IMR-90 (cell line): Measurements from ENCODE around the gene CD2. TPM values are rescaled to one million over a fixed set of nuclear protein-coding genes. Genes with fewer than 3 reads are reported as not detected.

Experiments used
- ATAC-seq: fragments of 200-7000 bp; cut with Tn5 transposase; 2 replicates; pipeline ENCODE4 v1.9.1; 2020; ENCODE audit warnings: low read depth, mild to moderate bottlenecking, moderate library complexity
- BruUV-seq: library from RNA; stranded (reverse); fragments of 400-500 nt; replicated peaks from 2 replicates; lab custom pipeline; 2021; lab: Mats Ljungman, UMichigan
- CTCF ChIA-PET: fragments of 300-600 bp; formaldehyde crosslinking; extraction: SDS; loops from one replicate; lab custom pipeline; 2021; ENCODE audit warnings: antibody characterized with exemption; lab: Yijun Ruan, JAX
- POLR2A ChIA-PET: fragments of 300-600 bp; sonication (Branson Sonifier 250); formaldehyde crosslinking; loops from one replicate; lab custom pipeline; 2022; ENCODE audit warnings: antibody characterized with exemption; ENCODE audit not compliant: unreplicated experiment; lab: Charles Lee
- DNase-seq: peaks from one replicate; pipeline ENCODE4 v3.0.0; 2013
- H2AFZ ChIP-seq: replicated peaks from 2 replicates; pipeline ENCODE3; 2013; ENCODE audit warnings: low read length, mild to moderate bottlenecking; ENCODE audit not compliant: poor library complexity
- H2AK5ac ChIP-seq: 2 replicates; pipeline ENCODE4 v1.6.1; 2013; ENCODE audit warnings: low read depth, low read length, inconsistent platforms
- H2AK9ac ChIP-seq: replicated peaks from 2 replicates; pipeline ENCODE3; 2013; ENCODE audit warnings: mild to moderate bottlenecking, low read depth, low read length, moderate library complexity; ENCODE audit not compliant: poor library complexity
- H2BK120ac ChIP-seq: 2 replicates; pipeline ENCODE4 v1.6.1; 2013; ENCODE audit warnings: low read depth, low read length, inconsistent platforms
- H2BK15ac ChIP-seq: 3 replicates; pipeline ENCODE4 v1.6.1; 2013; ENCODE audit warnings: low read depth, low read length, inconsistent platforms
- H2BK20ac ChIP-seq: 2 replicates; pipeline ENCODE4 v1.6.1; 2013; ENCODE audit warnings: low read depth, mild to moderate bottlenecking, inconsistent platforms, low read length, moderate library complexity
- H2BK5ac ChIP-seq: 2 replicates; pipeline ENCODE4 v1.6.1; 2013; ENCODE audit warnings: mild to moderate bottlenecking, low read depth, low read length, inconsistent platforms; ENCODE audit not compliant: poor library complexity, severe bottlenecking
- H3K14ac ChIP-seq: replicated peaks from 2 replicates; pipeline ENCODE4 v1.6.1; 2013; ENCODE audit warnings: low read depth, low read length, inconsistent platforms
- H3K18ac ChIP-seq: 2 replicates; pipeline ENCODE4 v1.6.1; 2013; ENCODE audit warnings: low read depth, low read length, control low read depth
- H3K23ac ChIP-seq: 2 replicates; pipeline ENCODE4 v1.6.1; 2013; ENCODE audit warnings: low read depth, low read length, inconsistent platforms
- H3K27ac ChIP-seq: 2 replicates; pipeline ENCODE4 v1.5.1; 2013; ENCODE audit warnings: mild to moderate bottlenecking, control low read depth, low read length; ENCODE audit not compliant: insufficient read depth
- H3K27me3 ChIP-seq: 2 replicates; pipeline ENCODE4 v1.6.1; 2013; ENCODE audit warnings: low read length; ENCODE audit not compliant: control insufficient read depth, insufficient read depth
- H3K36me3 ChIP-seq: 2 replicates; pipeline ENCODE4 v1.6.1; 2013; ENCODE audit warnings: low read length, mixed read lengths; ENCODE audit not compliant: control insufficient read depth, insufficient read depth
- H3K4ac ChIP-seq: 2 replicates; pipeline ENCODE4 v1.6.1; 2013; ENCODE audit warnings: low read depth, low read length, inconsistent platforms
- H3K4me1 ChIP-seq: 2 replicates; pipeline ENCODE4 v1.6.1; 2013; ENCODE audit warnings: low read length, mixed read lengths; ENCODE audit not compliant: control insufficient read depth, insufficient read depth
- H3K4me2 ChIP-seq: 2 replicates; pipeline ENCODE4 v1.6.1; 2013; ENCODE audit warnings: low read depth, mild to moderate bottlenecking, control low read depth, low read length, moderate library complexity
- H3K4me3 ChIP-seq: 2 replicates; pipeline ENCODE4 v1.5.1; 2013; ENCODE audit warnings: low read depth, mild to moderate bottlenecking, control low read depth, low read length, moderate library complexity; ENCODE audit not compliant: insufficient read depth
- H3K56ac ChIP-seq: 2 replicates; pipeline ENCODE4 v1.6.1; 2013; ENCODE audit warnings: low read length, inconsistent platforms; ENCODE audit not compliant: insufficient read depth; ENCODE audit errors: extremely low read depth
- H3K79me1 ChIP-seq, 2 experiments: 2 replicates each; pipeline ENCODE4 v1.6.1; 2013; ENCODE audit warnings: low read length in 2 of 2, inconsistent platforms in 1 of 2, low read depth in 1 of 2
- H3K9ac ChIP-seq: 2 replicates; pipeline ENCODE4 v1.6.1; 2013; ENCODE audit warnings: low read depth, low read length, control low read depth
- H3K9me1 ChIP-seq: 2 replicates; pipeline ENCODE4 v1.6.1; 2013; ENCODE audit warnings: low read length, inconsistent platforms; ENCODE audit not compliant: insufficient read depth
- H3K9me3 ChIP-seq: 2 replicates; pipeline ENCODE4 v1.6.1; 2013; ENCODE audit warnings: low read length; ENCODE audit not compliant: control insufficient read depth, insufficient read depth
- H4K20me1 ChIP-seq: 2 replicates; pipeline ENCODE4 v1.6.1; 2013; ENCODE audit warnings: low read length, inconsistent platforms; ENCODE audit not compliant: insufficient read depth
- H4K5ac ChIP-seq: 2 replicates; pipeline ENCODE4 v1.6.1; 2013; ENCODE audit warnings: mild to moderate bottlenecking, low read depth, low read length, control low read depth
- H4K8ac ChIP-seq, 2 experiments: 2 replicates each; pipeline ENCODE4 v1.6.1; 2013; ENCODE audit warnings: low read depth in 2 of 2, low read length in 2 of 2, control low read depth in 1 of 2, inconsistent platforms in 1 of 2
- H4K91ac ChIP-seq: 2 replicates; pipeline ENCODE4 v1.6.1; 2013; ENCODE audit warnings: low read depth, low read length, inconsistent platforms; ENCODE audit not compliant: insufficient read depth
- BHLHE40 ChIP-seq: fragments of 150-350 bp; IDR thresholded peaks from 2 replicates; pipeline ENCODE4 v1.6.1; 2016; ENCODE audit warnings: mild to moderate bottlenecking, low read depth, low read length
- CEBPB ChIP-seq: IDR thresholded peaks from 2 replicates; pipeline ENCODE4 v1.6.1; 2012; ENCODE audit warnings: low read depth, low read length, improper control_type of control experiment
- CHD1 ChIP-seq: IDR thresholded peaks from 2 replicates; pipeline ENCODE4 v1.6.1; 2012; ENCODE audit warnings: low read depth, low read length, improper control_type of control experiment
- ELK1 ChIP-seq: fragments of 150-350 bp; IDR thresholded peaks from 2 replicates; pipeline ENCODE4 v1.6.1; 2016; ENCODE audit warnings: low read depth, mild to moderate bottlenecking, low read length, moderate library complexity, borderline replicate concordance
- FOS ChIP-seq: fragments of 150-350 bp; IDR thresholded peaks from 2 replicates; pipeline ENCODE4 v1.6.1; 2016; ENCODE audit warnings: low read depth, low read length
- MAFK ChIP-seq: IDR thresholded peaks from 2 replicates; pipeline ENCODE4 v1.6.1; 2012; ENCODE audit warnings: low read depth, low read length, improper control_type of control experiment
- MAZ ChIP-seq: IDR thresholded peaks from 2 replicates; pipeline ENCODE4 v1.6.1; 2012; ENCODE audit warnings: low read depth, mild to moderate bottlenecking, low read length, improper control_type of control experiment, moderate library complexity, borderline replicate concordance
- MXI1 ChIP-seq: IDR thresholded peaks from 2 replicates; pipeline ENCODE4 v1.6.1; 2012; ENCODE audit warnings: low read depth, mild to moderate bottlenecking, low read length, moderate library complexity, borderline replicate concordance
- NFE2L2 ChIP-seq: fragments of 150-350 bp; IDR thresholded peaks from 2 replicates; pipeline ENCODE4 v1.6.1; 2016; ENCODE audit warnings: low read depth, mild to moderate bottlenecking, low read length
- POLR2A ChIP-seq: IDR thresholded peaks from 2 replicates; pipeline ENCODE4 v1.6.1; 2012; ENCODE audit warnings: mild to moderate bottlenecking, low read depth, low read length
- RAD21 ChIP-seq: IDR thresholded peaks from 2 replicates; pipeline ENCODE4 v1.6.1; 2012; ENCODE audit warnings: low read length, improper control_type of control experiment
- RCOR1 ChIP-seq: IDR thresholded peaks from 2 replicates; pipeline ENCODE4 v1.6.1; 2012; ENCODE audit warnings: mild to moderate bottlenecking, low read length, improper control_type of control experiment; ENCODE audit not compliant: insufficient replicate concordance
- RFX5 ChIP-seq: IDR thresholded peaks from 2 replicates; pipeline ENCODE4 v1.8.0; 2012; ENCODE audit warnings: low read depth, mild to moderate bottlenecking, low read length, moderate library complexity
- SMC3 ChIP-seq: fragments of 150-350 bp; IDR thresholded peaks from 2 replicates; pipeline ENCODE4 v1.6.1; 2016; ENCODE audit warnings: low read depth, mild to moderate bottlenecking, antibody characterized with exemption, low read length, moderate library complexity
- WGBS, 2 experiments: methylation state at CpG; one replicate each; pipeline versions ENCODE4 v1.1.5 to v1.1.7; 2013; ENCODE audit warnings: missing lambda C conversion rate in 2 of 2; ENCODE audit not compliant: insufficient read length in 1 of 2; ENCODE audit errors: extremely low coverage in 2 of 2; 5-methylcytosine and 5-hydroxymethylcytosine counted together
- dilution Hi-C: fragments of 300-500 bp; cut with HindIII; formaldehyde crosslinking; loops from one replicate; pipeline ENCODE4 v1.14.3; 2018; ENCODE audit warnings: low sequenced_read_pairs; ENCODE audit not compliant: unreplicated experiment
- in situ Hi-C: fragments of 300-500 bp; cut with MboI; formaldehyde crosslinking; loops from 3 replicates; pipeline ENCODE4 v1.14.3; 2019; ENCODE audit warnings: low sequenced_read_pairs, inconsistent platforms, mixed read lengths
- intact Hi-C: fragments of 100-400 bp; cut with micrococcal nuclease; formaldehyde crosslinking; loops from 2 replicates; pipeline ENCODE4 v1.10.0; 2022
- polyA plus RNA-seq, 3 experiments: library from polyadenylated mRNA; depleted of rRNA; stranded (reverse); fragments of >200 nt; gene quantifications; 2 replicates each; pipeline ENCODE4 v1.2.3, GENCODE V29; 2012; ENCODE audit warnings: low replicate concordance in 1 of 3
- total RNA-seq: library from RNA; depleted of rRNA; stranded (reverse); fragments of >200 nt; gene quantifications from 2 replicates; pipeline ENCODE4 v1.2.3, GENCODE V29; 2012
- TF ChIP-seq, protein P1 (sequence below): fragments of 150-350 bp; IDR thresholded peaks from 2 replicates; pipeline ENCODE4 v1.6.1; 2017; ENCODE audit warnings: mild to moderate bottlenecking, antibody characterized with exemption, low read length, low read depth
- TF ChIP-seq, protein P2 (sequence below): conservative IDR thresholded peaks from 2 replicates; pipeline ENCODE4 v1.5.1; 2012; ENCODE audit warnings: mild to moderate bottlenecking, low read depth, low read length, improper control_type of control experiment

The CD2 gene
- total and polyA plus RNA-seq, 2 of the 4 experiments (the other 2 are of a cell fraction), result not detected

GRCh38 chr1:116765962-116766361, 11.7 kb downstream of the CD2 start:
- Histone ChIP-seq H3K4me3 (no peak overlapping the region), H3K27ac (no peak overlapping the region), H3K4me1 (no peaks in the 10 kb centered on the region), H3K79me1 (no peaks in the 10 kb centered on the region), H3K4ac (no peak overlapping the region), H2BK15ac (no peak overlapping the region), H3K4me2 (no peak overlapping the region), H3K56ac (no peak overlapping the region), H2BK20ac (no peak overlapping the region), H2AK5ac (no peak overlapping the region), H3K27me3 (no peaks in the 10 kb centered on the region; the same call in 1 of the 2 replicates), H2AK9ac (no peak overlapping the region), H2BK120ac (no peak overlapping the region), H2AFZ (peak overlapping the region; percentile 52), H4K5ac (no peak overlapping the region), H3K18ac (no peak overlapping the region), H2BK5ac (no peak overlapping the region), H3K9me3 (no peaks in the 10 kb centered on the region), H3K14ac (no peak overlapping the region), H4K20me1 (no peaks in the 10 kb centered on the region), H3K23ac (no peak overlapping the region), H3K36me3 (no peaks in the 10 kb centered on the region), H3K9me1 (no peaks in the 10 kb centered on the region), H4K8ac (no peak overlapping the region), H4K91ac (no peak overlapping the region), H3K9ac (no peak overlapping the region)
- TF ChIP-seq CHD1 (no peak), POLR2A (no peak), BHLHE40 (no peak), RFX5 (no peak), FOS (no peak), CEBPB (no peak), NFE2L2 (no peak), RAD21 (no peak), MAFK (no peak), ELK1 (no peak), SMC3 (no peak), MXI1 (no peak), RCOR1 (no peak), MAZ (no peak)
- TF ChIP-seq, protein P1, sequence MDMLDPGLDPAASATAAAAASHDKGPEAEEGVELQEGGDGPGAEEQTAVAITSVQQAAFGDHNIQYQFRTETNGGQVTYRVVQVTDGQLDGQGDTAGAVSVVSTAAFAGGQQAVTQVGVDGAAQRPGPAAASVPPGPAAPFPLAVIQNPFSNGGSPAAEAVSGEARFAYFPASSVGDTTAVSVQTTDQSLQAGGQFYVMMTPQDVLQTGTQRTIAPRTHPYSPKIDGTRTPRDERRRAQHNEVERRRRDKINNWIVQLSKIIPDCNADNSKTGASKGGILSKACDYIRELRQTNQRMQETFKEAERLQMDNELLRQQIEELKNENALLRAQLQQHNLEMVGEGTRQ, result no peak
- TF ChIP-seq, protein P2, sequence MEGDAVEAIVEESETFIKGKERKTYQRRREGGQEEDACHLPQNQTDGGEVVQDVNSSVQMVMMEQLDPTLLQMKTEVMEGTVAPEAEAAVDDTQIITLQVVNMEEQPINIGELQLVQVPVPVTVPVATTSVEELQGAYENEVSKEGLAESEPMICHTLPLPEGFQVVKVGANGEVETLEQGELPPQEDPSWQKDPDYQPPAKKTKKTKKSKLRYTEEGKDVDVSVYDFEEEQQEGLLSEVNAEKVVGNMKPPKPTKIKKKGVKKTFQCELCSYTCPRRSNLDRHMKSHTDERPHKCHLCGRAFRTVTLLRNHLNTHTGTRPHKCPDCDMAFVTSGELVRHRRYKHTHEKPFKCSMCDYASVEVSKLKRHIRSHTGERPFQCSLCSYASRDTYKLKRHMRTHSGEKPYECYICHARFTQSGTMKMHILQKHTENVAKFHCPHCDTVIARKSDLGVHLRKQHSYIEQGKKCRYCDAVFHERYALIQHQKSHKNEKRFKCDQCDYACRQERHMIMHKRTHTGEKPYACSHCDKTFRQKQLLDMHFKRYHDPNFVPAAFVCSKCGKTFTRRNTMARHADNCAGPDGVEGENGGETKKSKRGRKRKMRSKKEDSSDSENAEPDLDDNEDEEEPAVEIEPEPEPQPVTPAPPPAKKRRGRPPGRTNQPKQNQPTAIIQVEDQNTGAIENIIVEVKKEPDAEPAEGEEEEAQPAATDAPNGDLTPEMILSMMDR, result no peak
- in situ Hi-C loops (no loop called here), intact Hi-C loops (no loop called here), dilution Hi-C loops (no loop called here)
- BruUV-seq, result no TSS peak
- ChIA-PET CTCF (no interaction called here), POLR2A (no interaction called here)
- DNase-seq (no peak), ATAC-seq (no peak)
- 48% methylated on average over 2 of the region's 4 CpGs; no CpG with 5 or more reads in 1 of the 2 experiments for WGBS, 2 experiments
